ENCODE data around the gene AFF3. TPM values are rescaled to one million over a fixed set of nuclear protein-coding genes. Genes with fewer than 3 reads are reported as not detected.

The AFF3 gene
- total RNA-seq, 2 donors from 2014 or later, result 20.8 to 22.8 TPM

GRCh38 chr2:100033976-100034375, 108.4 kb downstream of the AFF3 start:
- no peak for ATAC-seq
- no peak for DNase-seq
- intact Hi-C loops (cut with DNase I), result no loop called here

DNA sequence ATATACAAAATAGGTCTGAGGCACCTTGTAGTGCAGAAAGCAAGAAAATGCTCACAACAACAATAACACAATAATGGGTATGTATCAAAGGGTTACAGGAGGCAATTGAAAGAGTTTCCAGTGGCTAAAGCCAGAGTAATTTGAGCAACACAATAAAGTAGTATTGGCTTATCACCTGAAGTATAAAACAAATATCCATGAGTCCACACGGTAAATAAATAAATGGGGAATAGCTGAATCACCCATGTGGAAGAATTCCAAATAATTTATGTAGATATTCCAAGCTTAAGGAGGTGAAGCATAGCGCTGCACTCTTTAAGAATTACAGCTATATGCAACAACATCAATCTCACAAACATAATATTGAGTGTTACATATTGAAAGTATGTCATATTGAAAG, 110.8 kb downstream of the AFF3 start:
- DNase-seq (no peak), ATAC-seq (no peak)
- intact Hi-C loops (cut with DNase I), result no loop called here

- ATAC-seq (no peak), DNase-seq (no peak)
- intact Hi-C loops (cut with DNase I), result no loop called here
Measured at GRCh38 chr2:100029460-100029859, 112.9 kb downstream of the AFF3 start.

GRCh38 chr2:100021791-100022340, 120.5 kb downstream of the AFF3 start:
- DNase-seq (no peak), ATAC-seq (no peak)
- intact Hi-C loops (cut with DNase I), result no loop called here

- DNase-seq (no peak), ATAC-seq (no peak)
- intact Hi-C loops (cut with DNase I), result no loop called here
Measured at GRCh38 chr2:100019499-100019898, 122.9 kb downstream of the AFF3 start.

- DNase-seq, result no peak
- intact Hi-C loops (cut with DNase I), result no loop called here
- no peak for ATAC-seq
Measured at GRCh38 chr2:100018341-100019193, 123.8 kb downstream of the AFF3 start.

DNA sequence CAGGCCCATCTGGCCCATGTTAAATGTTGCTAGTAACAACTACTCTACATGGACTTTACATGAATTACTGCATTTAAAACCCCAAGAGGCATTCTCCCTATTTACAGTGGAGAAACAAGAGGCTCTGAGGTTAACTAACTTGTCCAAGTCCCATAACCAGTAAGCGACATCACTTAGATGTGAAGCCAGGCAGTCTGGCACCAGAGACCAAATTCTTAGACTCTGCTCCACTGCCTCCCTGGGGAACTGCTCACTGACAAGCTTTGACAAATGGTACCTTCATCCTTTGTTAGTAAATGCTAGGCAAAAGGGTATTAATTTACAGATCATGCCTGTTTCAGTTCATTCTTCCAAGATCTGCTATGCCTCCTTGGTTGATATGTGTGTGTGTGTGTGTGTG, 124.8 kb downstream of the AFF3 start:
- intact Hi-C loops (cut with DNase I), result no loop called here
- DNase-seq (no peak), ATAC-seq (no peak)

- ATAC-seq, result no peak
- intact Hi-C loops (cut with DNase I), result no loop called here
- DNase-seq, result no peak
Measured at GRCh38 chr2:100016756-100017155, 125.6 kb downstream of the AFF3 start.

GRCh38 chr2:100015849-100016248, 126.5 kb downstream of the AFF3 start:
- intact Hi-C loops (cut with DNase I), result no loop called here
- DNase-seq, result no peak
- ATAC-seq, result no peak

GRCh38 chr2:100013892-100014677, 128.3 kb downstream of the AFF3 start:
- intact Hi-C loops (cut with DNase I), result no loop called here
- DNase-seq (peak; percentile 72), ATAC-seq (peak; percentile 90 to 99)

DNA sequence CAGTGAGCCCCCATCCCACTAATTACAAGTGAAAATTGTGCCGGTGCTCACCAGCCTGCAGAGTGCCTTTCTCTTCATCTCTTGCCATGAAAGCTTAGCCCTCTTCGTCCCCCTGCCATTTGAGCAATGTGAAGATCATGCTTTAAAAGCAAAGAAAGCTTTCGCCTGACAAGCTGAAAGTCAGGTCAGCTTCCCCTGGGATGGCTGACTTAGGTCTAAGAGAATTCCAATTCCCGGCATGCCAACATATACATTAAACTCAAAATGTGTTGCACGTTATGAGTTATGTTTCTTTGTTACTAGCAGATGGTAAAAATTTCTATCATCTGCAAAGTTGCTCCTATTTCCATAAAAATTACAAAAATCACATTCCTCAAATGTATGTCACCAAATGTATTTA, 129.8 kb downstream of the AFF3 start:
- intact Hi-C loops (cut with DNase I), result no loop called here
- no peak for DNase-seq
- no peak for ATAC-seq

DNA sequence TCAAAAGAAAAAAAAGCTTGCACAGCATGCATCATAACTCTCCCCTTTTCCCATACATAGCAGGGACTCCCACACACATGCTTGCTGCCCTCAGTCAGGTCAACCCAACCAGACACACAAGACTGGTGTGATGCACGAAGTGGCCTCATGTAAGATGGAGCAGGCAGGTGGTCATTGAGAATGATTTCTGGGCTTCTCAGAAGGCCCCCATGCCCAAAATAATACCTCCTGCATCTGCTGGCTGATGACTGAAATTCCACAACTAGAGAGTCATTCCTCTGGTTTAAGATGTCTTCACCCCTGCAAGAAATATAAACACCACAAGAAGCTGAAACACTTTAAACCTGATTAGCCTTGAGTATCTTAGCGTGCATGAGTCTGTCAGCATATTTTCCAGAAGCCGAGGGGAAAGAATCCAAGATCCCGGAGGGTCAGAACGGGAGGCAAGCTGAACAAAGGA, 131.1 kb downstream of the AFF3 start:
- intact Hi-C loops (cut with DNase I), result no loop called here
- ATAC-seq (no peak), DNase-seq (no peak)

DNA sequence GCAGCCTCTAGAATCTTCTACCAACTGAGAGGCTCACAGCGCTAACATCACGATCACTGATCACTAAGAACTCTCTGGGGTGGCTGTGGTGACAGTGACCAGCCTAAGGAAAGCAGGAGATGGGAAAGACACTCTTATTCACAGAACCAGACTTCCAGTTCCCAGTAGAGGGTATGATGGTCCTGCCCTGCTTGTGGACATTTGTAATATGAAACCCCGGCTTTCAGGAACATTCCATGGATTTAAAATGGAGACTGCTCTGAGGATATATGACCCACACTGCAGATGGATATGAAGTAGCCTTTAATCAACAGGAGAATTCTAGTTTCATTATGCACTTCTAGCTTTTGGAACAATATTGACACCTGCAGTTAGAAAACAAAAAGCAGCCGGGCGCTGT, 131.8 kb downstream of the AFF3 start:
- DNase-seq (no peak), ATAC-seq (no peak)
- intact Hi-C loops (cut with DNase I), result no loop called here

DNA sequence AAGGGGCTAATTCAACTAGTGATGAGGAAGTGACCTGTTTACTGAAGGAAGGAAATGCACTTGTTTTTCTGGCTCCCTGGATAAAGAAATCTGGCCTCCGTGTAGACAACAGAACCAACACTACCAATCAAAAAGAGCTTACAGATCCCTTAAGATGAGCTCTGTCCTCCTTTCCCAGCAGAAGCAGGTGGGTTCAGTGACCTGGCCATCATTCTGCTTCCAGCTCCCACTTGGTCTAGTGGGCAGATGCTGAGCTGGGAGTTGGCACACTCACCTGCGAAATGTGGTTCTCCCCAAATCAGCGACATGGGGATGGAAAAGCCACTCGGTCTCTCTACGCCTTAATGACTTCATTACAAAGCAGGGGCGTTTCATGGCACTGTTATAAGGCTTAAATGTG, 132.6 kb downstream of the AFF3 start:
- ATAC-seq (no peak), DNase-seq (no peak)
- intact Hi-C loops (cut with DNase I), result loop anchor here in 1 of 2 donors (5.0 kb wide), 1 partner anchor 47 kb away; no protein-coding TSS in a partner anchor

DNA sequence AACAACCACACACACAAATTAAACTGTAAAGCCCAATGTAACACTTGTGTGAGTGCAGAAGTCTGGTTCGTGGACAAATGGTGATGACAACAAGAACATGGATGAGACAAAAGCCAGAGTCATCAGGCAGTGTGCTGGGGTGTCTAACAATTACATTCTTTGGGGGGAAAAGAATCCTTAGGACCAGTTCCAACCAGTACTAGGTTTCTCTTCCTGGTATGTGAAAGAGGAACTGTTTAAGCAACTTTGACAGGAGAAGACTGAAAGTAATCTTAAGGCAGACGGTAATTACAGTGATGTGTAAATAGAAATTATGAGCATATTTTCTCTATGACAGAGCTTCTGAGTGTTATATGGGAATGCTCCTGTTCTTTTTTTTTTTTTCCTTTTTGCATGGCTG, 133.4 kb downstream of the AFF3 start:
- DNase-seq (no peak), ATAC-seq (peak in 1 of 2 donors; percentile 29)
- intact Hi-C loops (cut with DNase I), result loop anchor here in 1 of 2 donors (5.0 kb wide), 1 partner anchor 47 kb away; no protein-coding TSS in a partner anchor

DNA sequence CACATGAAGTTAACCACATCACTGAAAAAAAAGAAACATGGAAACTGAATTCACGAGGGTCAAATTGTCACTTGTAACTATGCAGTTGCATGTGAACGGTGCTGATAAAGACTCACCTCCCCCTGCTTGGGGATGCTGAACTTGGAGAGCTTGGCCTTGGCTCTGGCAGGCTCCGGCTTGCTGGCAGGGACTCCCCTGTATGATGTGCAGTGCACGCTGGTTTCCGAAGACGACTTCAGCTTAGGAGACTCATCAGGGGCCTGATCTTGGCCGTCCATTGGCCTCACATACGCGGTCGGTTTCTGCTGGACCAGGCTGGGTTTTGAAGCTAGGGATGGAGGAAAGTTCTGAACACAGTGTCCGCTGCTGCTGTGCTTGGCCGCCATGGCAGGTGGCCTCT, 135.9 kb downstream of the AFF3 start:
- intact Hi-C loops (cut with DNase I), result loop anchor here in 1 of 2 donors (5.0 kb wide), 1 partner anchor 44 kb away; no protein-coding TSS in a partner anchor
- DNase-seq (no peak), ATAC-seq (no peak)

- ATAC-seq (no peak), DNase-seq (no peak)
- intact Hi-C loops (cut with DNase I), result loop anchor here in 1 of 2 donors (5.0 kb wide), 1 partner anchor 43 kb away; no protein-coding TSS in a partner anchor
Measured at GRCh38 chr2:100004959-100005387, 137.4 kb downstream of the AFF3 start.

GRCh38 chr2:100004348-100004884, 138.0 kb downstream of the AFF3 start:
- ATAC-seq, result peak in 1 of 2 donors; percentile 72
- no peak for DNase-seq
- intact Hi-C loops (cut with DNase I), result no loop called here

DNA sequence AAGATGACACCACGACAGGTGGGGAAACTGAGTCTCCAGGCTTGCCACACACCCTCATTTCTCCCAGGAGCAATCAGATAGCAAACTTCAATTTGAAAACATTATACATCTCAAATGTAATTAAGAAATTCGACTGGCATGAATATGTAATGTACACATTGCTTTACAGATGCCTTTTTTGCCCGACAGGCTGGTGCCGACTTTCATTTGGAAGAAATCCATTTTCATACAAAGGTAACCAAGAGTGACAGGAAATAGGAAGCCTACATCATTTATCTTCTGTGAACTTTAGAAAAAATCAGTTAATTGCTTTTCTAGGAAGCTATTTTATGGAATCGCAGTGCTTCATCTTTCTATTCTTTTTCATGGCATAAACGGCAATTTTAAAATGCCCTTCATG, 140.3 kb downstream of the AFF3 start:
- intact Hi-C loops (cut with DNase I), result no loop called here
- ATAC-seq, result no peak
- no peak for DNase-seq
